ENCODE data around the gene KLHDC4.

Gene KLHDC4

DNA sequence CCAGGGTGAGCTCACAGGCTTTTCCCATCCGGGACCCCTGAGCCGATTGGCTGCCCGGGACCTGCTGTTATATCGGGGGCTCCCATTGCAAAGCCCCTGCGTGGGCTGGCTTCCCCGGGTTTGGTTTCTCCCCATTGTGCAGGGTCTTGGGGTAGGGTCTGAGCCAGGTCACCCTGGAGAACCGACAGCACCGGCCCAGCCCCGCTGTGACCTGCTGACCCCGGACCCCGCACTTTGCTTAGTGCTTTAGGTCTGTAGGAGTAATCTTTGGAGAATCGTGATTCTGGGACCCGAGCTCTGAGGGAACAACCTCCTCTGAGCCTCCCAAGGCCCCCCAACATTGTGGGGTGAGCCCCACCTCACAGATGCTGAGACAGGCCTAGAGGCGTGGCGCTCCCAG lies 100.6 kb downstream of the KLHDC4 start:
- Histone ChIP-seq H3K27me3 (ENCODE audit: control insufficient read depth, insufficient read depth, low read length) (no peaks in the 10 kb centered on the region), H3K9me3 (ENCODE audit: control insufficient read depth, insufficient read depth, low read length) (no peaks in the 10 kb centered on the region), H3K36me3 (ENCODE audit: control insufficient read depth, insufficient read depth, low read length) (no peaks in the 10 kb centered on the region), H3K4me3 (ENCODE audit: low read depth, low read length) (no peak overlapping the region), H3K27ac (ENCODE audit: low read depth, low read length) (no peak overlapping the region), H3K9ac (ENCODE audit: low read depth, low read length) (no peak overlapping the region), H3K4me1 (ENCODE audit: control insufficient read depth, insufficient read depth, low read length) (peaks cover 12% of the 10 kb centered on the region)

DNA sequence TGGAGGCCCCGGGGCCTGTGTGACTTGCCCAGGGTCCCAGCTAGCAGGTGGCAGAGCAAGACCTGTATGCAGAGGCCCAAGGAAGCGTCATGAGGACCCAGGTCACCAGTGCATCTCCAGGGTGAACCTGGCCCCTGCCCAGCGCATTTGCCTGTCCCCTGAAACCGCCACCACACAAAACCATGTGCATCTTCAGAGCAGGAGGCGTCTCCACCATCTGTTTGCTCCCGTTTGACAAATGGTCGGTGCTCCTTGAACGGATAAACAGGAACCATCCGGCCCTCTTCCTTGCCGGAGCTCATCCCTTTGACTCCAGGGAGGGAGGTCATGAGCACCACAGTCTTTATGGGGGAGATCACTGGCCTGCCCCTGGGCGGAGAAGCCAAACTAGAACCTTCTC lies 101.0 kb downstream of the KLHDC4 start:
- H3K9ac ChIP-seq (ENCODE audit: low read depth, low read length) = no peak overlapping the region
- peaks cover 12% of the 10 kb centered on the region for H3K4me1 ChIP-seq (ENCODE audit: control insufficient read depth, insufficient read depth, low read length)
- no peak overlapping the region for H3K27ac ChIP-seq (ENCODE audit: low read depth, low read length)
- H3K36me3 ChIP-seq (ENCODE audit: control insufficient read depth, insufficient read depth, low read length) = no peaks in the 10 kb centered on the region
- no peaks in the 10 kb centered on the region for H3K27me3 ChIP-seq (ENCODE audit: control insufficient read depth, insufficient read depth, low read length)
- no peak overlapping the region for H3K4me3 ChIP-seq (ENCODE audit: low read depth, low read length)
- H3K9me3 ChIP-seq (ENCODE audit: control insufficient read depth, insufficient read depth, low read length) = no peaks in the 10 kb centered on the region

GRCh38 chr16:87662254-87663204 lies 103.3 kb downstream of the KLHDC4 start:
- Histone ChIP-seq H3K9me3 (ENCODE audit: control insufficient read depth, insufficient read depth, low read length) (no peaks in the 10 kb centered on the region), H3K4me3 (ENCODE audit: low read depth, low read length) (no peak overlapping the region), H3K36me3 (ENCODE audit: control insufficient read depth, insufficient read depth, low read length) (no peaks in the 10 kb centered on the region), H3K9ac (ENCODE audit: low read depth, low read length) (no peak overlapping the region), H3K27ac (ENCODE audit: low read depth, low read length) (peak overlapping the region; percentile 20), H3K27me3 (ENCODE audit: control insufficient read depth, insufficient read depth, low read length) (no peaks in the 10 kb centered on the region), H3K4me1 (ENCODE audit: control insufficient read depth, insufficient read depth, low read length) (peaks cover 25% of the 10 kb centered on the region)

GRCh38 chr16:87661561-87661960 lies 104.2 kb downstream of the KLHDC4 start:
- Histone ChIP-seq H3K9me3 (ENCODE audit: control insufficient read depth, insufficient read depth, low read length) (no peaks in the 10 kb centered on the region), H3K9ac (ENCODE audit: low read depth, low read length) (no peak overlapping the region)

DNA sequence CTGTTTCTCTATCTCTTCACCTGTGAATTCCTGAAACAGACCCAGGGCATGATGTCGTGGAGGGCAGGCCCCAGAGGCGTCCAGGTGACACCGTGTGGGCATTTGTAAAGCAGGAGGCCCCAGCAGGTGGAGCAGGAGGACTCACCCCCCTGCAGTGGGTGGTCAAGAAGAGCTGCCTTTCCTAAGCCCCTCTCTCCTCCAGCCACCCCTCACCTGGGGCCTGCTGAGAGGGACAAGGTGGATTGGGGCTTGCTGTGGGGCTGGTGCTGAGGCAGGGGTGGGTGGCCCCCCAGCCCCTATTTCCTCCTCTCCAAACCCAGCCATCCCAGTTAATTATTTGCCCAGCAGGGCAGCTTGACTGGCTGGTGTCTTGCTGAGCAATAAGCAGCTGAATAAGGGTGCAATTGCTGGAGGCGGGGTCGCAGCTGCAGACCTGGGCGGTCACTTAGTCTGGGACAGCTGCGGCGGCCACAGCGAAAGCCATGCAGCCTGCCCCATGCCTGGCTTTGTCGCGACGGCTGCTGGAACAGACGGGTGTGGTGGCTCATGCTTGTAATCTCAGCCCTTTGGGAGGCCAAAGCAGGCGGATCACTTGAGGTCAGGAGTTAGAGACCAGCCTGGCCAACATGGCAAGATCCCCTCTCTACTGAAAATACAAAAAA lies 107.1 kb downstream of the KLHDC4 start:
- Histone ChIP-seq H3K27ac (ENCODE audit: low read depth, low read length) (peak overlapping the region; percentile 66), H3K27me3 (ENCODE audit: control insufficient read depth, insufficient read depth, low read length) (no peaks in the 10 kb centered on the region), H3K4me3 (ENCODE audit: low read depth, low read length) (no peak overlapping the region), H3K36me3 (ENCODE audit: control insufficient read depth, insufficient read depth, low read length) (peaks cover 5% of the 10 kb centered on the region; the same call in 1 of the 2 replicates), H3K9me3 (ENCODE audit: control insufficient read depth, insufficient read depth, low read length) (no peaks in the 10 kb centered on the region), H3K9ac (ENCODE audit: low read depth, low read length) (no peak overlapping the region), H3K4me1 (ENCODE audit: control insufficient read depth, insufficient read depth, low read length) (peaks cover 25% of the 10 kb centered on the region)

More at GRCh38 chr16:87661561-87661960, 104.2 kb downstream of the KLHDC4 start:
- no peak overlapping the region for H3K4me3 ChIP-seq (ENCODE audit: low read depth, low read length)
- H3K27me3 ChIP-seq (ENCODE audit: control insufficient read depth, insufficient read depth, low read length) = no peaks in the 10 kb centered on the region
- peaks cover 25% of the 10 kb centered on the region for H3K4me1 ChIP-seq (ENCODE audit: control insufficient read depth, insufficient read depth, low read length)
- H3K27ac ChIP-seq (ENCODE audit: low read depth, low read length) = no peak overlapping the region
- H3K36me3 ChIP-seq (ENCODE audit: control insufficient read depth, insufficient read depth, low read length) = no peaks in the 10 kb centered on the region
